Karpas-422 (cell line): Measurements from ENCODE around the gene ABLIM1. TPM values are rescaled to one million over a fixed set of nuclear protein-coding genes. Genes with fewer than 3 reads are reported as not detected.

Source experiments
- DNase-seq: peaks from one replicate; pipeline ENCODE4 v3.0.0-alpha.2; 2015
- H2AFZ ChIP-seq: fragments of 200-600 bp; sonication (generic); 2 replicates; pipeline ENCODE4 v1.6.1; 2014; ENCODE audit warnings: antibody characterized with exemption, low read length, mixed read lengths
- H3K27ac ChIP-seq: fragments of 200-600 bp; sonication (generic); 2 replicates; pipeline ENCODE4 v1.5.1; 2014; ENCODE audit warnings: mild to moderate bottlenecking, low read length, moderate library complexity
- H3K27me3 ChIP-seq: fragments of 200-600 bp; sonication (generic); 2 replicates; pipeline ENCODE4 v1.6.1; 2014; ENCODE audit warnings: low read length, mixed read lengths
- H3K36me3 ChIP-seq: fragments of 200-600 bp; sonication (generic); 2 replicates; pipeline ENCODE4 v1.6.1; 2014; ENCODE audit warnings: low read length, mixed read lengths; ENCODE audit not compliant: insufficient read depth
- H3K4me1 ChIP-seq: fragments of 200-600 bp; sonication (generic); 2 replicates; pipeline ENCODE4 v1.6.1; 2014; ENCODE audit warnings: mild to moderate bottlenecking, low read length, mixed read lengths
- H3K4me2 ChIP-seq: fragments of 200-600 bp; sonication (generic); 2 replicates; pipeline ENCODE4 v1.6.1; 2014; ENCODE audit warnings: low read length, low read depth, mild to moderate bottlenecking; ENCODE audit not compliant: poor library complexity, severe bottlenecking
- H3K4me3 ChIP-seq: fragments of 200-600 bp; sonication (generic); 2 replicates; pipeline ENCODE4 v1.5.1; 2014; ENCODE audit warnings: mild to moderate bottlenecking, antibody characterized with exemption, low read length, mixed read lengths
- H3K79me2 ChIP-seq: fragments of 200-600 bp; sonication (generic); 2 replicates; pipeline ENCODE4 v1.6.1; 2014; ENCODE audit warnings: mild to moderate bottlenecking, low read length, mixed read lengths
- H3K9ac ChIP-seq: fragments of 200-600 bp; sonication (generic); 2 replicates; pipeline ENCODE4 v1.6.0; 2014; ENCODE audit warnings: low read length
- H3K9me2 ChIP-seq: fragments of 200-600 bp; sonication (generic), shearing (Covaris generic); replicated peaks from 2 replicates; pipeline ENCODE4 v1.6.0; 2014; ENCODE audit warnings: mild to moderate bottlenecking, low read length, moderate library complexity; ENCODE audit not compliant: insufficient read depth
- H3K9me3 ChIP-seq: fragments of 300-700, 200-600 bp; sonication (generic); 2 replicates; pipeline ENCODE4 v1.6.1; 2014; ENCODE audit warnings: low read length, mixed read lengths
- H4K20me1 ChIP-seq: fragments of 200-600 bp; sonication (generic); 2 replicates; pipeline ENCODE4 v1.6.1; 2014; ENCODE audit warnings: mild to moderate bottlenecking, antibody characterized with exemption, low read length, low read depth; ENCODE audit not compliant: insufficient read depth
- total RNA-seq: library from RNA; depleted of rRNA; stranded (reverse); fragments of >200 nt; shearing (Covaris generic); gene quantifications from 2 replicates; pipeline ENCODE4 v1.2.3, GENCODE V29; 2014; ENCODE audit warnings: low replicate concordance

The ABLIM1 gene
- total RNA-seq, 1 experiment from 2014 or later = 131 TPM

DNA sequence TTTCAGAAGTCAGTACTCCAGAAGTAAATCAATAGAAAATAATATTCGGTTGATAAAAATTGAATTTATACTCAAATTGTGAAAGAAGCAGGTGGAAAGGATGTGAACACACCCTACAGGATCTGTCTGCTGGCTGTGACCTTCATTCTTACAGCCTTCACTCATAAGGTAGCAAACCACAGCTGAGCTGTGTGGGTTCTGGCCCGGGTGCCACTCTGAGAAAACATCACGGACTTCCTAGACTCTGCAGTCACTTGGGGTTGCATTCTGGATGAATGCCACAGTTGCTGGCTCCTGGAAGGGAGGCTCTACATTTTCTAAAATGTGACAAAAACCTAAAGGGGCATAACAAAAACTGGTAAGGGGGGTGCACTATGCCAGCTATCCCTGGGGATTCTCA, 36.0 kb upstream of the ABLIM1 start:
- Histone ChIP-seq H3K27ac (no peak overlapping the region), H3K4me2 (no peak overlapping the region), H3K9ac (no peak overlapping the region), H3K4me1 (peaks cover 8% of the 10 kb centered on the region), H3K36me3 (no peaks in the 10 kb centered on the region), H4K20me1 (no peaks in the 10 kb centered on the region), H3K27me3 (no peaks in the 10 kb centered on the region), H3K79me2 (no peaks in the 10 kb centered on the region), H2AFZ (no peak overlapping the region), H3K9me3 (no peaks in the 10 kb centered on the region), H3K9me2 (no peaks in the 10 kb centered on the region), H3K4me3 (no peak overlapping the region)
- no peak for DNase-seq

DNA sequence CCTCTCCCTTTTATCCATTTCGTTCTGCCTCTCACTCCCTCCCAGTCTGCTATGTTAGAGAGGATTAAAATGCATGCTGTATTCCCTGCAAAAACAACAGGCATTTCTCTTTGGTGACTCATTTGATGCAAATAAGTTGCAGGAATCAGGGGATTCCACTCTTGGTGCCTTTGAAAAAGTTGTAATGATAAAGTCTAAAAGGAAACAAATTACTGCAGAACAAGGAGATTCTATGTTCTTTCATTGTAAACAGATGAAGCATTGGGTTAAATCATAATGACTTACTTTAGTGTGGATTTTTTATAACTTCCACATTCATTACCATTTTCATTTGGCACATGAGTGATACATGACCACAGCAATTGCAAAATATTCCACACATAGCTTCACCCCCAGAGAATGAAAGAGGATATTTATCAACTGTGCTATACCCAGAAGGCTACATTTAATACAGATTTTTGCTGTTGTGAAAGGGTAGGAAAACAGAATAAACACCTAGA, 33.4 kb upstream of the ABLIM1 start:
- Histone ChIP-seq H3K4me1 (peaks cover 8% of the 10 kb centered on the region), H3K9me3 (no peaks in the 10 kb centered on the region), H4K20me1 (no peaks in the 10 kb centered on the region), H3K27ac (no peak overlapping the region), H3K9me2 (no peaks in the 10 kb centered on the region), H3K4me3 (no peak overlapping the region), H3K9ac (no peak overlapping the region), H2AFZ (no peak overlapping the region), H3K4me2 (no peak overlapping the region), H3K79me2 (no peaks in the 10 kb centered on the region), H3K36me3 (no peaks in the 10 kb centered on the region), H3K27me3 (no peaks in the 10 kb centered on the region)
- DNase-seq = no peak

- H3K36me3 ChIP-seq = no peaks in the 10 kb centered on the region
- DNase-seq = no peak
- H2AFZ ChIP-seq = no peak overlapping the region
- no peaks in the 10 kb centered on the region for H3K27me3 ChIP-seq
- no peaks in the 10 kb centered on the region for H3K9me2 ChIP-seq
- no peaks in the 10 kb centered on the region for H3K4me1 ChIP-seq
- H3K4me2 ChIP-seq = no peak overlapping the region
- no peaks in the 10 kb centered on the region for H3K79me2 ChIP-seq
- H4K20me1 ChIP-seq = no peaks in the 10 kb centered on the region
- H3K27ac ChIP-seq = no peak overlapping the region
- H3K9me3 ChIP-seq = no peaks in the 10 kb centered on the region
- no peak overlapping the region for H3K9ac ChIP-seq
- no peak overlapping the region for H3K4me3 ChIP-seq
Measured at GRCh38 chr10:114688786-114689185, 30.7 kb upstream of the ABLIM1 start.

DNA sequence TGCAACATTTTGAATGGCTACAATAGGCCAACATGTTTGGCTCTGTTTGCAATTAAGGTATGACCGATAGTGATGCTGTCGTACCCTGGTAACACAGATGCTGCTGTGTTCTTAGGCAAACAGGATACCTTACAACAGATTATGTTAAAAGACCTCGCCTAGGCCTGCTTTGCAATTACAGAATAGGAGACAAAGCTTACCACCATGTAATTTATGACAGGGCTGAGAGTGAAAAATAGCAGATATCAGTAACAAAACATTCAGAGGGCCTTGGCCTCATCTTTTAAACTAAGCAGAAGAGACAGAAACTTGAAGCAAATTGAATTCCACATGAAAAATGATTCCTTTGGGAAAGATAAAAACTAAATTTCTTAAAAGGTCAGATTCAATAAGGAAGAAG, 29.4 kb upstream of the ABLIM1 start:
- no peaks in the 10 kb centered on the region for H4K20me1 ChIP-seq
- H3K27me3 ChIP-seq = no peaks in the 10 kb centered on the region
- DNase-seq = no peak
- H3K4me2 ChIP-seq = no peak overlapping the region
- no peak overlapping the region for H2AFZ ChIP-seq
- H3K4me1 ChIP-seq = no peaks in the 10 kb centered on the region
- no peaks in the 10 kb centered on the region for H3K36me3 ChIP-seq
- no peaks in the 10 kb centered on the region for H3K9me3 ChIP-seq
- H3K9me2 ChIP-seq = no peaks in the 10 kb centered on the region
- H3K4me3 ChIP-seq = no peak overlapping the region
- H3K9ac ChIP-seq = no peak overlapping the region
- no peaks in the 10 kb centered on the region for H3K79me2 ChIP-seq
- no peak overlapping the region for H3K27ac ChIP-seq

- H3K4me3 ChIP-seq = no peak overlapping the region
- no peaks in the 10 kb centered on the region for H3K79me2 ChIP-seq
- no peak overlapping the region for H3K4me2 ChIP-seq
- H3K9me3 ChIP-seq = no peaks in the 10 kb centered on the region
- H3K27ac ChIP-seq = no peak overlapping the region
- no peak overlapping the region for H3K9ac ChIP-seq
- no peaks in the 10 kb centered on the region for H4K20me1 ChIP-seq
- H3K27me3 ChIP-seq = no peaks in the 10 kb centered on the region
- H3K9me2 ChIP-seq = no peaks in the 10 kb centered on the region
- no peaks in the 10 kb centered on the region for H3K4me1 ChIP-seq
- no peak overlapping the region for H2AFZ ChIP-seq
- H3K36me3 ChIP-seq = no peaks in the 10 kb centered on the region
- no peak for DNase-seq
Measured at GRCh38 chr10:114686013-114686412, 27.9 kb upstream of the ABLIM1 start.

GRCh38 chr10:114685456-114685855, 27.4 kb upstream of the ABLIM1 start:
- H3K9me2 ChIP-seq = no peaks in the 10 kb centered on the region
- no peak overlapping the region for H3K9ac ChIP-seq
- no peak overlapping the region for H3K27ac ChIP-seq
- no peaks in the 10 kb centered on the region for H4K20me1 ChIP-seq
- H3K9me3 ChIP-seq = no peaks in the 10 kb centered on the region
- no peak overlapping the region for H2AFZ ChIP-seq
- no peak overlapping the region for H3K4me2 ChIP-seq
- no peak overlapping the region for H3K4me3 ChIP-seq
- no peaks in the 10 kb centered on the region for H3K36me3 ChIP-seq
- no peaks in the 10 kb centered on the region for H3K27me3 ChIP-seq
- H3K79me2 ChIP-seq = no peaks in the 10 kb centered on the region
- no peak for DNase-seq
- H3K4me1 ChIP-seq = no peaks in the 10 kb centered on the region

DNA sequence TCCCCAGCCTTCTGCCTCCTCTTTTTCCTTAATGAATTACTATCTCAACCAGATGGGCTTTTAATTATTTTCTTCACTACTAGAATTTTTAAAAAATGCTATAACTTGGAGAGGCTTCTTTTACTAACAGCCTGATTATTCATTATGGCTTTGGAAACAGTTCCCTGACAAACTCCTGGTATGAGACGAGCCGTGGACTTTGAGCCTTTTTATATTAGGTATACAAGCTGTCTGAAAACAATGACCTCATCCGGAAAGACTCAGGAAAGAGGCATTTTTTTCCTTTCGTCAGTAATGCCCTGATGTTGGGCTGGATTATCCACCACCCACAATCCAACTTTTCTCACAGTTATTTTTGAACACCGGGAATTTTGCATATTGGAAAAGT, 26.7 kb upstream of the ABLIM1 start:
- Histone ChIP-seq H3K27me3 (no peaks in the 10 kb centered on the region), H4K20me1 (no peaks in the 10 kb centered on the region), H3K4me2 (no peak overlapping the region), H3K36me3 (no peaks in the 10 kb centered on the region), H2AFZ (no peak overlapping the region), H3K4me3 (no peak overlapping the region), H3K9me2 (no peaks in the 10 kb centered on the region), H3K9me3 (no peaks in the 10 kb centered on the region), H3K9ac (no peak overlapping the region), H3K4me1 (no peaks in the 10 kb centered on the region), H3K79me2 (no peaks in the 10 kb centered on the region), H3K27ac (no peak overlapping the region)
- no peak for DNase-seq

DNA sequence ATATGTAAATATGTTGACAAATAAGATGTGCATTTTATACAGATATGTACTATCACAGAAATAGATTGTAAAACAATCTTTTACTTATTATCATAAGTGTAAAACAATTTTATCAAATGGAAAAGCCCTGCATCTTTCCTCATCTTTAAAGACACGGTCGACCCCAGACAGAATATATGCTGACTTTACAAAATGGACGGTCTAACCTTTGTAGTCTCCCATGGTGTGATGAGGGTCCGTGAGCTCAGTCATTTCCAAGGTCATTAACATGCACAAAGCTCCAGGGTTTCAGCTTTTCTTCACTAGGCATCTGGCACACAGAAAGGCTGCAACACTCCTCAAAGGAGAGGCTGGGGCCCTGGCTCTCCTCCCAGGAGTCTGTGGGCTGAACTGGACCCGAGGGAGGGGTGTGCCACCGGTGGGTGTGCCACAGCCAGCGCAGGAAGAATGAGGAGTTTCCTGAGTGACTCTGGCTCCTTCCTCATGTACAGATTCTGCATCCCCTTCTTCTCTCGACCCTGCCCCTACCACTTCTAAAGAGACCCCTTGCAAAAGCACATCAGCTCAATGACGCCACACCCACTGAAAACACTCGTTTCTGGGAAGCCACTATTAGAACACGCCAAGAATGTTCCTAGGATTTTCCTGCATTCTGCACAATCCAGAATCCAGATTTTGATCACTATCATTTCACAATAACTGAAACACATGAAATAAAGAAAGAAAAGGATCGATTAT, 26.2 kb upstream of the ABLIM1 start:
- Histone ChIP-seq H3K4me2 (no peak overlapping the region), H3K79me2 (no peaks in the 10 kb centered on the region), H3K27ac (no peak overlapping the region), H4K20me1 (no peaks in the 10 kb centered on the region), H3K27me3 (no peaks in the 10 kb centered on the region), H2AFZ (no peak overlapping the region), H3K9ac (no peak overlapping the region), H3K9me3 (no peaks in the 10 kb centered on the region), H3K4me1 (no peaks in the 10 kb centered on the region), H3K4me3 (no peak overlapping the region), H3K36me3 (no peaks in the 10 kb centered on the region), H3K9me2 (no peaks in the 10 kb centered on the region)
- DNase-seq = no peak
